Measurements from ENCODE around the gene PAQR7.

DNA sequence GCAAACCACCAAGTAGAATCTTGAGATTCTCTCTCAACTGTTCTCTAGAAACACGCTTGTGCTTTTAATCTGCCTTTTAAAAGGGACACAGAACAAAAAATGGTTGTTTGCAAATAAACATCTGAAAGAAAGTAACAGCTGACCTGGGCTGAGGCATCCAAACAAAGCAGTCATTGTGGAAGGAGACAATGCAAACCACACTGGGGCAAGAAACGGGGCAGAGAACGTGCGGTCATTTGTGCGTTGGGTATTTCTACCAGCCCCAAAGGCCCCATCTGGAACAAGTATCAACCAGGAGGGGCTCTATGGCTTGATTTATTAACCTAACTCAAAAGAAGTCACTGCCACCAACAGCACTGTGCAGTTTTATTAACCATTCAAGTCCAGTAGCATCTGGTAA is 24.7 kb upstream of the PAQR7 start:
- TF ChIP-seq, protein P1, sequence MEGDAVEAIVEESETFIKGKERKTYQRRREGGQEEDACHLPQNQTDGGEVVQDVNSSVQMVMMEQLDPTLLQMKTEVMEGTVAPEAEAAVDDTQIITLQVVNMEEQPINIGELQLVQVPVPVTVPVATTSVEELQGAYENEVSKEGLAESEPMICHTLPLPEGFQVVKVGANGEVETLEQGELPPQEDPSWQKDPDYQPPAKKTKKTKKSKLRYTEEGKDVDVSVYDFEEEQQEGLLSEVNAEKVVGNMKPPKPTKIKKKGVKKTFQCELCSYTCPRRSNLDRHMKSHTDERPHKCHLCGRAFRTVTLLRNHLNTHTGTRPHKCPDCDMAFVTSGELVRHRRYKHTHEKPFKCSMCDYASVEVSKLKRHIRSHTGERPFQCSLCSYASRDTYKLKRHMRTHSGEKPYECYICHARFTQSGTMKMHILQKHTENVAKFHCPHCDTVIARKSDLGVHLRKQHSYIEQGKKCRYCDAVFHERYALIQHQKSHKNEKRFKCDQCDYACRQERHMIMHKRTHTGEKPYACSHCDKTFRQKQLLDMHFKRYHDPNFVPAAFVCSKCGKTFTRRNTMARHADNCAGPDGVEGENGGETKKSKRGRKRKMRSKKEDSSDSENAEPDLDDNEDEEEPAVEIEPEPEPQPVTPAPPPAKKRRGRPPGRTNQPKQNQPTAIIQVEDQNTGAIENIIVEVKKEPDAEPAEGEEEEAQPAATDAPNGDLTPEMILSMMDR (IDR thresholded peaks at IDR 0.05; ENCODE audit: low read length) = no peak
- TF ChIP-seq EZH2 (IDR thresholded peaks at IDR 0.05; ENCODE audit: borderline replicate concordance, low read length) = no peak

Data from OCI-LY1 (cell line).